HG03575 (cell line): Measurements from ENCODE around the gene UMODL1.

ENCODE experiments used
- ATAC-seq: cut with Tn5 transposase; IDR thresholded peaks from one replicate; pipeline ENCODE4 v1.9.1; 2021; ENCODE audit not compliant: unreplicated experiment, insufficient number of reproducible peaks, low FRiP score; ENCODE audit errors: extremely low read depth

Gene UMODL1

GRCh38 chr21:42038826-42039425, 32.2 kb upstream of the UMODL1 start:
- no peak for ATAC-seq

- ATAC-seq = no peak
Measured at GRCh38 chr21:42039470-42039901, 31.6 kb upstream of the UMODL1 start.

- no peak for ATAC-seq
Measured at GRCh38 chr21:42039911-42040351, 31.2 kb upstream of the UMODL1 start.

GRCh38 chr21:42040411-42041180, 30.5 kb upstream of the UMODL1 start:
- ATAC-seq = no peak

GRCh38 chr21:42041246-42041645, 29.9 kb upstream of the UMODL1 start:
- no peak for ATAC-seq

- ATAC-seq = no peak
Measured at GRCh38 chr21:42041711-42042110, 29.4 kb upstream of the UMODL1 start.

- no peak for ATAC-seq
Measured at GRCh38 chr21:42042651-42043050, 28.5 kb upstream of the UMODL1 start.

GRCh38 chr21:42043201-42043895, 27.8 kb upstream of the UMODL1 start:
- ATAC-seq = no peak

GRCh38 chr21:42043961-42044360, 27.2 kb upstream of the UMODL1 start:
- no peak for ATAC-seq

GRCh38 chr21:42044871-42045495, 26.1 kb upstream of the UMODL1 start:
- no peak for ATAC-seq

GRCh38 chr21:42047821-42048613, 23.1 kb upstream of the UMODL1 start:
- no peak for ATAC-seq

- no peak for ATAC-seq
Measured at GRCh38 chr21:42048870-42049577, 22.1 kb upstream of the UMODL1 start.

GRCh38 chr21:42049578-42050430, 21.3 kb upstream of the UMODL1 start:
- no peak for ATAC-seq

- no peak for ATAC-seq
Measured at GRCh38 chr21:42051788-42052187, 19.3 kb upstream of the UMODL1 start.

- ATAC-seq = no peak
Measured at GRCh38 chr21:42055425-42055824, 15.7 kb upstream of the UMODL1 start.

- no peak for ATAC-seq
Measured at GRCh38 chr21:42056468-42056867, 14.6 kb upstream of the UMODL1 start.

- no peak for ATAC-seq
Measured at GRCh38 chr21:42056996-42057689, 14.0 kb upstream of the UMODL1 start.
